GM12878 (cell line): Measurements from ENCODE around the gene SACM1L.

Experiments used
- GABPA ChIP-seq: IDR thresholded peaks from 2 replicates; pipeline ENCODE4 v1.6.1; 2014; ENCODE audit warnings: antibody characterized with exemption, low read depth, mild to moderate bottlenecking, inconsistent platforms
- NR2C2 ChIP-seq: IDR thresholded peaks from 2 replicates; pipeline ENCODE4 v1.6.1; 2011; ENCODE audit warnings: borderline replicate concordance, low read depth; ENCODE audit not compliant: control insufficient read depth, insufficient read length
- SPI1 ChIP-seq: IDR thresholded peaks from 2 replicates; pipeline ENCODE4 v1.6.1; 2011; ENCODE audit warnings: low read depth, mild to moderate bottlenecking, low read length, moderate library complexity, borderline replicate concordance; ENCODE audit not compliant: insufficient read depth
- TAF1 ChIP-seq: IDR thresholded peaks from 2 replicates; pipeline ENCODE4 v1.6.1; 2011; ENCODE audit warnings: mild to moderate bottlenecking, low read depth, low read length, borderline replicate concordance
- ZNF274 ChIP-seq: IDR thresholded peaks from one replicate; pipeline ENCODE4 v1.8.0; 2011; ENCODE audit not compliant: insufficient read length, insufficient read depth
- TF ChIP-seq, protein P1 (sequence below): IDR thresholded peaks from 2 replicates; pipeline ENCODE4 v1.6.1; 2012; ENCODE audit warnings: low read depth, low read length, improper control_type of control experiment
- TF ChIP-seq, protein P2 (sequence below), 3 experiments: IDR thresholded peaks in 2 of 3; conservative IDR thresholded peaks in 1 of 3; 2 replicates each; pipeline ENCODE4 v1.5.1; 2011; ENCODE audit warnings: low read depth in 3 of 3, low read length in 3 of 3, mild to moderate bottlenecking in 3 of 3, control low read depth in 2 of 3, moderate library complexity in 2 of 3, inconsistent platforms in 1 of 3, mixed read lengths in 1 of 3; ENCODE audit not compliant: control insufficient read depth in 2 of 3, insufficient read depth in 1 of 3; ENCODE audit errors: extremely low read depth in 1 of 3
- TF ChIP-seq, protein P3 (sequence below): fragments of 450-650 bp; IDR thresholded peaks from 2 replicates; pipeline ENCODE4 v1.6.1; 2017; ENCODE audit warnings: mild to moderate bottlenecking

DNA sequence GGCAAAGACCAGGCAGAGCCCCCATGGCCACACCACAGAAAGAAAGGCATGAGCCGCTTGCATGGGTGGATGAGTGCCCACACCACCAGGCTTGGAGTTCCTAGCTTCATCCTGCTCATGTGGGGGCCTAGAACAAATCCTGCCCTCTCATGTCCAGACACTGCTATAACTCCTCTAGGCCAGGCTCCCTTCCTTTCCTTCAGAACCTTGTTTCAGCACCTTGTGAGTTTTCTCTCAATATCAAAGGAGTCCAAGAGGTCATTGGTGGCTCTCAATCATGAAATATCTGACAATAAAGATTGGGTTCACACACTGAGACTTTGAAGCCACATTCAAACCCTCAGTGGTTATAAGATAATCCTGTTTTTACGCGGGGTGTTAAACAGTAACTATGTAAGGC lies 94.5 kb downstream of the SACM1L start:
- TF ChIP-seq, protein P1, sequence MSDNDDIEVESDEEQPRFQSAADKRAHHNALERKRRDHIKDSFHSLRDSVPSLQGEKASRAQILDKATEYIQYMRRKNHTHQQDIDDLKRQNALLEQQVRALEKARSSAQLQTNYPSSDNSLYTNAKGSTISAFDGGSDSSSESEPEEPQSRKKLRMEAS = no peak
- TF ChIP-seq TAF1 (no peak), ZNF274 (no peak), NR2C2 (no peak), SPI1 (no peak), GABPA (no peak)
- TF ChIP-seq, protein P2, sequence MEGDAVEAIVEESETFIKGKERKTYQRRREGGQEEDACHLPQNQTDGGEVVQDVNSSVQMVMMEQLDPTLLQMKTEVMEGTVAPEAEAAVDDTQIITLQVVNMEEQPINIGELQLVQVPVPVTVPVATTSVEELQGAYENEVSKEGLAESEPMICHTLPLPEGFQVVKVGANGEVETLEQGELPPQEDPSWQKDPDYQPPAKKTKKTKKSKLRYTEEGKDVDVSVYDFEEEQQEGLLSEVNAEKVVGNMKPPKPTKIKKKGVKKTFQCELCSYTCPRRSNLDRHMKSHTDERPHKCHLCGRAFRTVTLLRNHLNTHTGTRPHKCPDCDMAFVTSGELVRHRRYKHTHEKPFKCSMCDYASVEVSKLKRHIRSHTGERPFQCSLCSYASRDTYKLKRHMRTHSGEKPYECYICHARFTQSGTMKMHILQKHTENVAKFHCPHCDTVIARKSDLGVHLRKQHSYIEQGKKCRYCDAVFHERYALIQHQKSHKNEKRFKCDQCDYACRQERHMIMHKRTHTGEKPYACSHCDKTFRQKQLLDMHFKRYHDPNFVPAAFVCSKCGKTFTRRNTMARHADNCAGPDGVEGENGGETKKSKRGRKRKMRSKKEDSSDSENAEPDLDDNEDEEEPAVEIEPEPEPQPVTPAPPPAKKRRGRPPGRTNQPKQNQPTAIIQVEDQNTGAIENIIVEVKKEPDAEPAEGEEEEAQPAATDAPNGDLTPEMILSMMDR (IDR thresholded peaks at IDR 0.05 in 2 of 3, conservative IDR thresholded peaks at IDR 0.05 in 1 of 3; ENCODE audit: control insufficient read depth in 2 of 3, extremely low read depth in 1 of 3, insufficient read depth in 1 of 3, low read depth in 3 of 3, low read length in 3 of 3) = no peak
- TF ChIP-seq, protein P3, sequence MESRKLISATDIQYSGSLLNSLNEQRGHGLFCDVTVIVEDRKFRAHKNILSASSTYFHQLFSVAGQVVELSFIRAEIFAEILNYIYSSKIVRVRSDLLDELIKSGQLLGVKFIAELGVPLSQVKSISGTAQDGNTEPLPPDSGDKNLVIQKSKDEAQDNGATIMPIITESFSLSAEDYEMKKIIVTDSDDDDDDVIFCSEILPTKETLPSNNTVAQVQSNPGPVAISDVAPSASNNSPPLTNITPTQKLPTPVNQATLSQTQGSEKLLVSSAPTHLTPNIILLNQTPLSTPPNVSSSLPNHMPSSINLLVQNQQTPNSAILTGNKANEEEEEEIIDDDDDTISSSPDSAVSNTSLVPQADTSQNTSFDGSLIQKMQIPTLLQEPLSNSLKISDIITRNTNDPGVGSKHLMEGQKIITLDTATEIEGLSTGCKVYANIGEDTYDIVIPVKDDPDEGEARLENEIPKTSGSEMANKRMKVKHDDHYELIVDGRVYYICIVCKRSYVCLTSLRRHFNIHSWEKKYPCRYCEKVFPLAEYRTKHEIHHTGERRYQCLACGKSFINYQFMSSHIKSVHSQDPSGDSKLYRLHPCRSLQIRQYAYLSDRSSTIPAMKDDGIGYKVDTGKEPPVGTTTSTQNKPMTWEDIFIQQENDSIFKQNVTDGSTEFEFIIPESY = no peak
